ENCODE results near the gene HIGD2A.

GRCh38 chr5:176359658-176360057, 28.9 kb upstream of the HIGD2A start:
- TF ChIP-seq, protein P1, sequence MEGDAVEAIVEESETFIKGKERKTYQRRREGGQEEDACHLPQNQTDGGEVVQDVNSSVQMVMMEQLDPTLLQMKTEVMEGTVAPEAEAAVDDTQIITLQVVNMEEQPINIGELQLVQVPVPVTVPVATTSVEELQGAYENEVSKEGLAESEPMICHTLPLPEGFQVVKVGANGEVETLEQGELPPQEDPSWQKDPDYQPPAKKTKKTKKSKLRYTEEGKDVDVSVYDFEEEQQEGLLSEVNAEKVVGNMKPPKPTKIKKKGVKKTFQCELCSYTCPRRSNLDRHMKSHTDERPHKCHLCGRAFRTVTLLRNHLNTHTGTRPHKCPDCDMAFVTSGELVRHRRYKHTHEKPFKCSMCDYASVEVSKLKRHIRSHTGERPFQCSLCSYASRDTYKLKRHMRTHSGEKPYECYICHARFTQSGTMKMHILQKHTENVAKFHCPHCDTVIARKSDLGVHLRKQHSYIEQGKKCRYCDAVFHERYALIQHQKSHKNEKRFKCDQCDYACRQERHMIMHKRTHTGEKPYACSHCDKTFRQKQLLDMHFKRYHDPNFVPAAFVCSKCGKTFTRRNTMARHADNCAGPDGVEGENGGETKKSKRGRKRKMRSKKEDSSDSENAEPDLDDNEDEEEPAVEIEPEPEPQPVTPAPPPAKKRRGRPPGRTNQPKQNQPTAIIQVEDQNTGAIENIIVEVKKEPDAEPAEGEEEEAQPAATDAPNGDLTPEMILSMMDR (conservative IDR thresholded peaks at IDR 0.05), result no peak
- no peak for TF ChIP-seq ZFX (IDR thresholded peaks at IDR 0.05)
